ENCODE results near the gene MYLK.
A peak's percentile ranks its signal among the peaks of the same experiment; 100 is the strongest.

The MYLK gene

DNA sequence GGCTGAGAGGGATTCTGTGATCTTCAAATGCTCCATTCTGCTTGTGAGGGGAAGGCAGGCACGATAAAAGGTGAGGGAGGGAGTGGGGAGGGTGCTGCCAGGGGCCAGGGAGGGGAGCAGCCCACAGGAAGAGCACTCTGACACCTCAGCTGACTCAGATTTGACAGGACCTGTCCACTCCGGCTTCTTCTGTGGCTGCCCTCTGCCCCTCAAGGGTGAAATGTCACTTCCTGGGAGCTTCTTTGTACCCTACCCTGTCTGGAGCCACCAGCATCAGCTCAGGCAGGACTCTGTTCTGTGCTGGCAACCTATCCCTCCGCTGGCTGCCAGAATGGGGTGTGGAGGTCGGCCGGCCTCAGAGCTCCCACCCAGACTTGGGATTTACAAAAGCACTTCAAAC is 185.3 kb downstream of the MYLK start:
- no peak for DNase-seq (ENCODE audit: low spot score)

DNA sequence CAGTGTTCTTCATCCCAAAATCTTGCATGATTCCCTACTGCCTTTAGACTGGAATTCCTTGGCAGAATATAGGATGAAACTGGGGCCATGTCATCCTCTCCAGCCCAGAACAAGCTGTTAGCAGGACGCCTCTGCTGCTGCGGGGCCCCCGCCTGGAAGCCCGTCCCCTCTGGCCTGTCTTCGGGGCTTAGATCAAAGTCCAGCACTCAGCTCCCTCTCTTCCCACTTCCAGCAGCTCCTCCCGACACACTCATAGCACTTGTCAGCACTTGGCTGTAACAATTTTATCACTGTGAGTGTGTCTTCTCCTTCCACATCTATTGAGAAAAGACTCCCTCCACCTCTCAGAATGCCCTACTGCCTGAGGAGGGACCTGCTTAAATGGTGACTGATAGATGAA is 187.3 kb downstream of the MYLK start:
- no peak for DNase-seq (ENCODE audit: low spot score)

- no peak for DNase-seq (ENCODE audit: low spot score)
These were observed 188.1 kb downstream of the MYLK start for GRCh38 chr3:123695731-123696640.

- DNase-seq (ENCODE audit: low spot score), result no peak
These were observed 189.0 kb downstream of the MYLK start for GRCh38 chr3:123695152-123695551.

DNA sequence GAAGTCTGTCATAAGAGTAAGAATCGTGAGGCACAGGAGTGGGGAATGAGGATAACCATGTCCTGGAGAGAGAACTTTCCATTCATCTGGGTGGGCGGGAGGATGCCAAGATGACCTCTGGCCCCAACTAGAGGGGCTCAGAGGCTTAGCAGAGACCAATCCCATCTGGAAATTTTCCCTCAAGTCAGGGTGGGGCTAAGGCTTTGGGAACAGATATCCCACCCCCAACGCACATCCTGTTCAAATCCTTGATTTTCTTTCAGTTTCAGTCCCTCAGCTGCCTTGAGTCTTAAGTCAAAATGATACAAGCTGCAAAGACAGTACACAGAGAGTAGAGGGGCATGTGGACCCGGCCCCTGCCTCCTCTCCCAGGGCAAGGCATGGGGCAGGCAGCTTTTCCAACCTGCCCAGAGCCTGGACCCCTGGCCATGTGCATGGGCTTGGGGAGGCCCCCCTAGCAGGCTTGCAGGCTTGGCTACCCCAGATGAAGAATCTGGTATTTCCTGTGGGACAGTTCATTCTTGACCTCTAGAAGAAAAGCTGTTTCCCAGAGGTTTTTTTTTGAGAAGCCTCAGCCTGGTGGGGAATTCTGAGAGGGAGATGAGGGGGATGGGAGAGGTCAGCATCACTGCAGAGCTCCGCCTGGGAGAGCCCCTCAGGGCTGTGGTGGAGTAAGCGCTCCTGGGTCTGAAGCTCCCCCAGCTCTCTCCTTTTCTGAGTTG is 189.6 kb downstream of the MYLK start:
- DNase-seq (ENCODE audit: low spot score), result no peak

DNA sequence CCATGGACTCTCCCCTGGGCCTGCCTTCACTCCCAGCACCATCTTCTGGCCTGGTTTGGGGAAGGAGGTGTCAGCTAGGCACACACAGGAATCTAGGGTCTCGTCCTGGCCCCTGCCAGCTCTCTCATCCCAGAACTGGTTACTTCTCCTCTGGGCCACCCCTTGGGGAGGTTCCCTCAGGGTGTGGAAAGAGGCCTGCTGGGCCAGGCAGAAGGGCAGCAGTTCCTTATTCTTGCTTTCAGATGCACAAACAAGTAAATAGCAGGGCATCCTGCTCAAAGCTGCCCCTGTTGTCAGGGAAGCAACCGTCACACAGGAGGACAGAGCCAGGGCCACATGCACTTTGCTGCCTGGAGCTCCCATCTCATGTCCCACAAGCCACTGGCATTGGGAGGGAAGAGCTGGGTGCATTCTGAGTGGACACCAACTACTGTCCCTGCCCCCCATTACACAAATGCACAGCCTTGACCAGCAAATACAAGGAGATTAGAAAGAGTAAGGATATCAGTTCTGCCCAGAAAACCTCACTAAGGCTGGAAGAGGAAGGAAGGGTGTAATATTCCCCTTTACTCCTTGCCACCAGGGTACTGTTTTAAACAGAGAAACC is 190.4 kb downstream of the MYLK start:
- DNase-seq (ENCODE audit: low spot score), result no peak

DNA sequence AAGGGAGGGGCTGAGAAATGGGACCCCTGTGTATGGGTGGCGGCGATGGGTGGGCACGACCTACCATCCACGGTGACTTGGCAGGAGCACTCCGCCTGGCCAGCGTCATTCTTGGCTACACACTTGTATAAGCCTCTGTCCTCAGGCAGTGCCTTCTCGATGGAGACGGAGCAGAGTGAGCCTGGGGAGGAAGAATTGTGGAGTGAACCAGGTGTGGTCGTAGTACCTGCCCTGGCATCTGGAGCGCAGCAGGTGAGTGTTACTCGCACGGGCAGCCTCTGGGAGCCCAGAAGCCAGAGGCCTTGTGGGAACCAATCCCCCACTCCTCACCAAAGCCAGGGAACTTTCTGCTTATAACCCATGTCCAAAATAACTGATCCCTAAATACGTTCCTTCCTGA is 191.5 kb downstream of the MYLK start:
- no peak for DNase-seq (ENCODE audit: low spot score)

DNA sequence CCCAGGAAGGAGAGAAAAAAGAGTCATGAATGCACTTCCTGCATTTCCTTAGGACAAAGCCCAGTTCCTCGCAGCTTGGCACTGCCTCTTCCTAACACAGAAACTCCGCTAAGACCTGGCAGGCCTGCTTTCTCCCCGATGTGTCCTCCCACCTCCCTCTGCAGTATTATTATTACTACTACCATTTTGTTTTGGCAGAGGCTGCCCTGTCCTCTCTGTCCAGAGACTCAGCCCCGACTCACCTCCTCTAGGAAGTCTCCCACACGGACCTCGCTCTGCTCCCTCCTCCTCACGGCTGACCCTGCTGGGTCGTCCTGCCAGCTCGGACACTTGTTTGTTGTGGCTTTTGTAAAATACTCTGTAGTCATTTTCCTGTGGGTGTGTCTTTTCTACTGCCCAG is 192.1 kb downstream of the MYLK start:
- DNase-seq (ENCODE audit: low spot score), result no peak

DNA sequence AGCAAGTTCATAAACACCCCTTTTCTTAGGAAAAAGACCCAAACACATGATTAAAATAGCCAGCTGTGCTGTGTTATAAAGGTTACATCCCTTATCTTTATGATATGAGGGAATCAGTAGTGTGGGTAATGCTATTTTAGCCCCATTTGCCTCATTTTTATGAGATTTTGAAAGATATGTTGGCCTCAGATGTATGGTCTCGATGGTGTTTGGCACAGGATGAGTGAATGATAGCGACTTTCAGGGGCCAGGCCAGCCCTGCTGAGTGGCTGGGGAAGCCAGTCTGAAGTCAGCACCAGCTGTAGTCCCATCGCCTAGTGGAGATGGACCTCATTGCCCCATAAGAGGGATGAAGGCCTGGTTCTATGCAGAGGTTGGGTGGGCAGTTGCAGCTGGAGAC is 194.3 kb downstream of the MYLK start:
- no peak for DNase-seq (ENCODE audit: low spot score)

DNA sequence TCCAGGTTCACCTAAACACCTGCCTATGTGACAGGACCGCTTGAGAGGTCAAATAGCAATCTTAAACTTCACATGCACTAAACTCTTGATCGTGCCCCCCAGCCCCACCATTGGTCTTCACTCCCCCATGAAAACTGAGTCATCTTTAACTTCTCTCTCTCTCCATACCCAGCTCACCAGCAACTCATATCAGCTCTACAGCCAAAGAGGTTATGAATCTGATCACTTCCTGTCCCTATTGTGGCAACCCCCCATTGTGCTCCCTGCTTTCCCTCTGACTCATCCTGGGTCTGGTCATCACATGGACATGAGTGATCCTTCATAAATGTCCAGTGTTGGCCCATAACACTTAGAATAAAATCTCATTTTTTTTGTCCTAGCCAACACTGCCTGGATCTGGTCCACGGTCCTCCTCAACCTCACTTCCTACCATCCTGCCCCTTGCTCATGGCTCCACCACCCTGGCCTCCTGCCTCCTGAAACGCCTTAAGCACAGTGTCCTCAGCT is 195.8 kb downstream of the MYLK start:
- DNase-seq (ENCODE audit: low spot score), result no peak

GRCh38 chr3:123687286-123687685 is 196.8 kb downstream of the MYLK start:
- no peak for DNase-seq (ENCODE audit: low spot score)

GRCh38 chr3:123686251-123686650 is 197.9 kb downstream of the MYLK start:
- DNase-seq (ENCODE audit: low spot score), result no peak

DNA sequence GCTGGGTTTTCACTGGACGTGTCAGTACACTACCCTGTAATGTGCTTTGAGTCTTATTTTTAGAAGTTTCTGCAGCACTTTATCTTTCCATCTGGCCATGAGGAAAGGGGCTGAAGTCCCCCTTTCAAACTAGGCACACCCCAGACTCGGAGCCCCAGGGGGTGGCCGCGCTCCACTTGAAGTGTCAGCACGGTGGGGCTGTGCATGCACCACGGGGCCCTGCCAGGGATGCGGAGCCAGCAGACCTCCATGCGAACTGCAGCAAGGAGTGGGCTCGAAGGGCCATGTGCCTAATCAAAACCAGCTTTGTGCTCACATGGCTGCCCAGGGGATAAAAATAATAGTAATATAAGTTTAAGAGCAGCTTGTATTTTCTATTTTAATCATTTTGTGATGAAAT is 198.4 kb downstream of the MYLK start:
- no peak for DNase-seq (ENCODE audit: low spot score)

DNA sequence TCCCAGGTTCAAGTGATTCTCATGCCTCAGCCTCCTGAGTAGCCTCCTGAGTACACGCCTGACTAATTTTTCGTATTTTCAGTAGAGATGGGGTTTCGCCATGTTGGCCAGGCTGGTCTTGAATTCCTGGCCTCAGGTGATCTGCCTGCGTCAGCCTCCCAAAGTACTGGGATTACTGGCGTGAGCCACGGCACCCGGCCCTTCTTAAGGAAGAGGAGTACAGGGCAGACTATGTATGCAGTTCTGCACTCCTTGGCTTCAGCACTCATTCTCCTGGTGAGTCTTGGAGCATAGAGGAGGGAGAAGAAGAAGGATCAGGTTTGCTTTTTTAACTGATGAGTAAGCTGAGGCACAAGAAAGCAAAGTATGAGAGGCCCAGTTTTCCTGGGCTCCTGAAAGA is 199.5 kb downstream of the MYLK start:
- no peak for DNase-seq (ENCODE audit: low spot score)

GRCh38 chr3:123684209-123684608 is 199.9 kb downstream of the MYLK start:
- no peak for DNase-seq (ENCODE audit: low spot score)

DNA sequence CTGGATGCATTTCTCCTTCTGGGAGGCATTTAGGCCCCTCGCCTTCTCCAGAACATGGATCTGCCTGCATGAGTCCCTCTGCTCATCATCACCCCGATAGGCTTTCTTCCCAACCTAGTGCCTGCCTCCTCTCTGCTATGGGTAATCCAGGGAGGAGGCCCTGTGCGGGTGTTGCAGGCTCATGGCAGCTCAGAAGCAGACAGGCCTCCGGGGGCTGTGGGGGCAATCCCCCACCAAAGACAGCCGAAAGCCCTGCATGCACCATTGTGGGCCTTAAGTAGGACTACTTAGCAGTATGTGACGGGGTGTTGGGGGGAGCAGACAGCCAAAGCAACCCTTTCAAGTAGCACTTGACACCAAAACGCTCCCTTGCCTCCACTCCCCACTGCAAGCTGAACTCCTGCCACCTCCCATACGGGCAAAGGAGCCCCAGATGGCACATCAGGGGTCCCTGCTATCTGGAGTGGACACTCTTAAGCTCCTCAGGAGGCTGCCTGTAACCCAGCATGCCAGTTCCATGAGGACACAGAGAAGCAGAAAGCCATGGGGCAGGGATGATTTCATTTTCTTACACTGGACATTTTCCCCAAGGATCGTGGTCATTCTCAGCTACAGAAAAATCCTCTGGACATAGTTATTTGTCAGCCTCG is 200.5 kb downstream of the MYLK start:
- DNase-seq (ENCODE audit: low spot score), result no peak

DNA sequence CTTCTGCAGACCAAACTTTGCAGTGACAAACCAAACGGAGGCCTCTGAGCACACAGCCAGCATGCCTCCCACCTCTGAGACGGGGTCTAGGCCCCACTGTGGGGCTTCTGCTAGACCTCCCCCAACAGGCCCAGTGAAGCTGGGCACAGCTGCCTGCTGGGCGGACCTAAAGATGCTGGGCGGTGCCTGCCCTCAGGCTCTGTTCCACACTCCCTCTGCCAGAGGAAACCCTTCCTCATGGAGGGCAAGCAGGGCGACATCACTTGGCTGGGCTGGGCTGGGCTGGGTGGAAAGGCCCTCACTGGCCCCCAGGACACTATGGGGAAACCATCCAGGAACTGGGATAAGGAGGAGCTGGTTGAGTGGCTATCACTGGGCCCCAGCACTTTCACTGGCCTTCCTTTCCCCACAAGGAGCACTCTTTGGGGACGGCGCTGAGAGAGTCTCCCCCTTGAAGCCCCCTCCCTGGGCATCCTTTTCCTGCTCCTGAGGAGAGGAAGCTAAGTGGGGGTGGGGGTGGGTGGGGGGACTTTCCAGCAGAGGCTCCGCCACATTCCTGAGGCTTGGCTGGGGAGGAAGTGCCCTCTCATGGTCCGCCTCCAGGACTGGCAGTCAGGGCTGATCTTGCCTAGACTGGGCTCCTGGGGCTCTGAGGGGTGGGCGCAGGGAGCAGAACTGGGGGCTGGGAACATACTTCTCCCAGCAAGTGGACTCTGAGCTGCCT is 201.2 kb downstream of the MYLK start:
- DNase-seq (ENCODE audit: low spot score), result peak; percentile 35

DNA sequence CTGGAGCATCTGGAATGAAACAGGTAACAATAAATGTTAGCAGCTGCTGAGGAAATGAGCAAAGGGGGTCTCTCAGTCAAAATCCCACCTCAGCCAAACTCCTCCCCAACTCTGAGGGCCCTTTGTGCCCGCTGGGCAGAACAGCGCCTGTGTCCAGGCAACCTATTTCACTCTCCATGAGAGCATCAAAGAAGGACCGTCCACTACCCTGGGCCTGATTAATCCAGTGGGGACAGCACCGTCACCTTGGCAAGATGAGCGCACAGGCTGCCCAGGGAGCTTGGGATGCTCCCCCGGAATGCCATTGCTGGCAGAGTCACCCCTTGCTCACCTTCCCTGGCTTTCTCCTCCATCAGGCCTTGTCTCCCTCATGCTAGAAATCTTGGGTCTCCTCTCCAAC is 201.8 kb downstream of the MYLK start:
- DNase-seq (ENCODE audit: low spot score), result no peak

DNA sequence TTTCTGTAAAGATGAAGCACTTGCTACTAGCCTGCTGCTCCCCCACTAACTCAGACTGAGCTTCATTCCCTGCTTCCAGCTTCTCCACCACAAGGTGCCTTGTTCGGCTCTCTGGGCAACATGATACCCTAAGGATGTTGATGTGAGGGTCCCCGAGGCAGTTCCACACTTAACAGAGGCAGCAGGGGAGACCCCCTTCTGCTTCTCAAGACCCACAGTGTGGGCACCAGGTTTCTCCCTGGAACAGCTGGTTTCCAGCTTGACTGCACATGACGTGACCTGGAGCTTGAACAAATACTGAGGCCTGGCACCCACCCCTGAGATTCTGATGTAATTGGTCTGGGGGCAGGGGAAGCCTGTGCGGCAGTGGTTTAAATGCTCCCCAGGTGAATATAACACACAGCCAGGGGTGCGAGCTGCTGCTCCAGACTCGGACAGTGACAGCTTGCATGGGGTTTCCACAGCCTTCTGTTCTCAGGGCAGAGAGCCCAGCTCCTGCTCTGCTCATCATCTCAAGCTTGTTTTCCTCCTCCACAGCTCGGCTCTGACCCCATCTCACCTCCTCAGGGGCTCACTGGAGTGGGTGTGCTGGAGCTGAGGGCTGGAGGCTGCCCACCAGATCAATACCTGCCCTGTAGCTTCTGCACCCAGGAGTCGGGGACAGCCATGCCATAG is 204.3 kb downstream of the MYLK start:
- no peak for DNase-seq (ENCODE audit: low spot score)

DNA sequence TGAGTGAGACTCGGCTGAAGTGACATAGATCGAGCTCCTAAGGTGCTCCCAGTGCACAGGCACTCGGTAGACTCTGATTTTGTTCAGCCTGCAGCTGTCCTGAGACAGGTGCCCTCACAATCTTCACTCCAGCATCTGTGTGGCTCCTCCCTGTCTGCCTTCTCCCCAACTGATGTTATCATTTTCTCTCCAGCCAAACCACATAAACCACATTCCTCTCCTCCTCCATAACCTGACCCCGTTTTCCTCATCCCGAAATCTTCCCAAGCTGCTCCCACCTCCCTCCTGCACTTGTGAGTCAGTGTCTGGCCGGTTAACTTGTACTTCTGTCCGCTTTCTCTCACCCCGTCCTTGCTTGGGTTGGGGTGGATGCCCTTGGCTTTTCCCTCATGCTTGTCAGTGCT is 206.0 kb downstream of the MYLK start:
- no peak for DNase-seq (ENCODE audit: low spot score)

Data from iPS-NIHi11 (cell line).